Mucosa of stomach (tissue), 1 donor: ENCODE data around the gene CORO1A.
"Not testable (repeated sequence)": the region's sequence is repeated elsewhere in the genome, so short reads cannot be mapped to it uniquely, and the experiment has no call there.

ENCODE experiments used
- H3K27me3 ChIP-seq: one replicate; pipeline ENCODE4 v1.7.0; 2013; ENCODE audit warnings: mild to moderate bottlenecking, low read length; ENCODE audit not compliant: control insufficient read depth, insufficient read depth
- H3K36me3 ChIP-seq: one replicate; pipeline ENCODE4 v1.7.0; 2013; ENCODE audit warnings: low read length; ENCODE audit not compliant: control insufficient read depth, insufficient read depth
- H3K4me1 ChIP-seq: one replicate; pipeline ENCODE4 v1.7.0; 2013; ENCODE audit warnings: mild to moderate bottlenecking, low read length; ENCODE audit not compliant: control insufficient read depth, insufficient read depth
- H3K4me3 ChIP-seq: one replicate; pipeline ENCODE4 v1.7.0; 2013; ENCODE audit warnings: low read length
- H3K9ac ChIP-seq: one replicate; pipeline ENCODE4 v1.7.0; 2013; ENCODE audit warnings: mild to moderate bottlenecking, low read length, moderate library complexity
- H3K9me3 ChIP-seq: one replicate; pipeline ENCODE4 v1.7.0; 2013; ENCODE audit warnings: mild to moderate bottlenecking, low read length, moderate library complexity; ENCODE audit not compliant: control insufficient read depth
- donor health status: Pancreatic carcinoma.

CORO1A gene

GRCh38 chr16:30149250-30149930 lies 34.0 kb upstream of the CORO1A start:
- H3K9me3 ChIP-seq = no peaks in the 10 kb centered on the region
- no peak overlapping the region for H3K4me3 ChIP-seq
- H3K27me3 ChIP-seq = no peaks in the 10 kb centered on the region
- H3K36me3 ChIP-seq = no peaks in the 10 kb centered on the region
- H3K4me1 ChIP-seq = no peaks in the 10 kb centered on the region
- no peak overlapping the region for H3K9ac ChIP-seq

GRCh38 chr16:30151091-30151490 lies 32.3 kb upstream of the CORO1A start:
- no peaks in the 10 kb centered on the region for H3K4me1 ChIP-seq
- H3K9ac ChIP-seq = no peak overlapping the region
- H3K9me3 ChIP-seq = no peaks in the 10 kb centered on the region
- no peaks in the 10 kb centered on the region for H3K27me3 ChIP-seq
- no peaks in the 10 kb centered on the region for H3K36me3 ChIP-seq
- H3K4me3 ChIP-seq = no peak overlapping the region

DNA sequence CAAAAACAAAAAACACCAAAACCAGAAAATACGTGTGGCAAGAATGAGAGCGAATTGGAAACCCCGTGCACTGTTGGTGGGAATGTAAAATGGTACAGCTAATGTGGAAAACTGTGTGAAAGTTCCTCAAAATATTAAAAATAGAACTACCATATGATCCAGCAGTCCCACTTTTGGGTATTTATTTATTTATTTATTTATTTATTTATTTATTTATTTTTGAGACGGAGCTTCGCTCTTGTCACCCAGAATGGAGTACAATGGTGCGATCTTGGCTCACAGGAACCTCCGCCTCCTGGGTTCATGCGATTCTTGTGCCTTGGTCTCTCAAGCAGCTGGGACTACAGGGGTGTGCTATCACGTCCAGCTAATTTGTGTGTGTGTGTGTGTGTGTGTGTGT lies 30.9 kb upstream of the CORO1A start:
- Histone ChIP-seq H3K36me3 (no peaks in the 10 kb centered on the region), H3K9ac (no peak overlapping the region), H3K4me1 (no peaks in the 10 kb centered on the region), H3K4me3 (no peak overlapping the region), H3K9me3 (no peaks in the 10 kb centered on the region), H3K27me3 (no peaks in the 10 kb centered on the region)

DNA sequence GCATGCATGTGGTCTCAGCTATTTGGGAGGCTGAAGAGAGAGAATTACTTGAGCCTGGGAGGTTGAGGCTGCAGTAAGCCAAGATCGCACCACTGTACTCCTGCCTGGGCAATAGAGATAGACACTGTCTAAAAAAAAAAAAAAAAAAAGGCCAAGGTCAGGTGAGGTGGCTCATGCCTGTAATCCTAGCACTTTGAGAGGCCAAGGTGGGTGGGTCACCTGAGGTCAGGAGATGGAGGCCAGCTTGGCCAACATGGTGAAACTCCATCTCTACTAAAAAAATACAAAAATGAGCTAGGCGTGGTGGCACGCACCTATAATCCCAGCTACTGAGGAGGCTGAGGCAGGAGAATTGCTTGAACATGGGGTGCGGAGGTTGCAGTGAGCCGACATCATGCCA lies 28.2 kb upstream of the CORO1A start:
- Histone ChIP-seq H3K27me3 (no peaks in the 10 kb centered on the region), H3K4me3 (no peak overlapping the region), H3K36me3 (no peaks in the 10 kb centered on the region), H3K9me3 (no peaks in the 10 kb centered on the region), H3K4me1 (no peaks in the 10 kb centered on the region), H3K9ac (no peak overlapping the region)

DNA sequence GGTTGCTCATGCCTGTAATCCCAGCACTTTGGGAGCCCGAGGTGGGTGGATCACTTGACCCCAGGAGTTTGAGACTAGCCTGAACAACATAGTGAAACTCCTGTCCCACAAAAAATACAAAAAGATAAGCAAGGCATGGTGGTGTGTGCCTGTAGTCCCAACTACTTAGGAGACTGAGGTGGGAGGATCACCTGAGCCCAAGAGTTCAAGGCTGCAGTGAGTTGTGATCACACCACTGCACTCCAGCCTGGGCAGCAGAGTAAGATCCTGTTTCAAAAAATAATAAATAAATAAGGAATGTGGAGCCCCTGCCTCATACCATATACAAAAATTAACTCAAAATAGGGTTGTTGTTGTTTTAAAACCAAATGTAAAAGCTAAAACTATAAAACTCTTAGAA lies 26.2 kb upstream of the CORO1A start:
- no peak overlapping the region for H3K4me3 ChIP-seq
- no peaks in the 10 kb centered on the region for H3K4me1 ChIP-seq
- no peaks in the 10 kb centered on the region for H3K36me3 ChIP-seq
- no peaks in the 10 kb centered on the region for H3K9me3 ChIP-seq
- no peak overlapping the region for H3K9ac ChIP-seq
- no peaks in the 10 kb centered on the region for H3K27me3 ChIP-seq

- no peak overlapping the region for H3K4me3 ChIP-seq
- H3K4me1 ChIP-seq = no peaks in the 10 kb centered on the region
- H3K27me3 ChIP-seq = no peaks in the 10 kb centered on the region
- no peaks in the 10 kb centered on the region for H3K36me3 ChIP-seq
- no peak overlapping the region for H3K9ac ChIP-seq
- no peaks in the 10 kb centered on the region for H3K9me3 ChIP-seq
These were observed 19.9 kb upstream of the CORO1A start for GRCh38 chr16:30163538-30163937.

- H3K36me3 ChIP-seq = no peaks in the 10 kb centered on the region
- no peaks in the 10 kb centered on the region for H3K9me3 ChIP-seq
- no peaks in the 10 kb centered on the region for H3K27me3 ChIP-seq
- no peaks in the 10 kb centered on the region for H3K4me1 ChIP-seq
- no peak overlapping the region for H3K4me3 ChIP-seq
- H3K9ac ChIP-seq = no peak overlapping the region
These were observed 17.1 kb upstream of the CORO1A start for GRCh38 chr16:30166202-30166902.

DNA sequence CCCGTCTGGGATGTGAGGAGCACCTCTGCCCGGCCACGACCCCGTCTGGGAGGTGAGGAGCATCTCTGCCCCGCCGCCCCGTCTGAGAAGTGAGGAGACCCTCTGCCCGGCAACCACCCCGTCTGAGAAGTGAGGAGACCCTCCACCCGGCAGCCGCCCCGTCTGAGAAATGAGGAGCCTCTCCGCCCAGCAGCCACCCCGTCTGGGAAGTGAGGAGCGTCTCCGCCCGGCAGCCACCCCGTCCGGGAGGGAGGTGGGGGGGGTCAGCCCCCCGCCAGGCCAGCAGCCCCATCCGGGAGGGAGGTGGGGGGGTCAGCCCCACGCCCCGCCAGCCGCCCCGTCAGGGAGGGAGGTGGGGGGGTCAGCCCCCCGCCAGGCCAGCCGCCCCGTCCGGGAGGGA lies 14.7 kb upstream of the CORO1A start:
- not testable (repeated sequence) for H3K9ac ChIP-seq, H3K27me3 ChIP-seq, H3K4me1 ChIP-seq, H3K4me3 ChIP-seq, H3K36me3 ChIP-seq, H3K9me3 ChIP-seq

- H3K4me1 ChIP-seq, H3K27me3 ChIP-seq, H3K4me3 ChIP-seq, H3K9me3 ChIP-seq, H3K36me3 ChIP-seq, H3K9ac ChIP-seq: not testable (repeated sequence)
These were observed 14.0 kb upstream of the CORO1A start for GRCh38 chr16:30169416-30169815.

- H3K4me1 ChIP-seq, H3K27me3 ChIP-seq, H3K36me3 ChIP-seq, H3K4me3 ChIP-seq, H3K9me3 ChIP-seq, H3K9ac ChIP-seq: not testable (repeated sequence)
These were observed 13.3 kb upstream of the CORO1A start for GRCh38 chr16:30170145-30170544.

GRCh38 chr16:30173054-30173453 lies 10.3 kb upstream of the CORO1A start:
- H3K9ac ChIP-seq = no peak overlapping the region

DNA sequence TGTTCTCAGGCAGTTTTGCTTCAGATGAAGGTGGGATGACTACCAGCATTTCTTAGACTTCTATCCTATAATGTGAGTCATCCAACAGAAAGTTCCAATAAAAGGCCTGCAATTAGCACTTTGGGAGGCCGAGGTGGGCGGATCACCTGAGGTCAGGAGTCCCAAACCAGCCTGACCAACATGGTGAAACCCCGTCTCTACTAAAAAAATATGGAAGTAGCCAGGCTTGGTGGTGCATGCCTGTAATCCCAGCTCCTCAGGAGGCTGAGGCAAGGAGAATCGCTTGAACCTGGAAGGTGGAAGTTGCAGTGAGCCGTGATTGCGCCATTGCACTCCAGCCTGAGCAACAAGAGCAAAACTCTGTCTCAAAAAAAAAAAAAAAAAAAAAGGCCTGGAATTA lies 6.5 kb upstream of the CORO1A start:
- H3K4me3 ChIP-seq, H3K9me3 ChIP-seq, H3K4me1 ChIP-seq, H3K9ac ChIP-seq, H3K36me3 ChIP-seq, H3K27me3 ChIP-seq: not testable (repeated sequence)

More at GRCh38 chr16:30173054-30173453, 10.3 kb upstream of the CORO1A start:
- H3K4me1 ChIP-seq = no peaks in the 10 kb centered on the region
- no peaks in the 10 kb centered on the region for H3K27me3 ChIP-seq
- H3K36me3 ChIP-seq = no peaks in the 10 kb centered on the region
- H3K4me3 ChIP-seq = no peak overlapping the region
- H3K9me3 ChIP-seq = no peaks in the 10 kb centered on the region
